K562 (cell line): ENCODE results near the gene GRIN1.

Experiments
- PHTF2 ChIP-seq: fragments of 250-450 bp; sonication (Bioruptor Pico); IDR thresholded peaks from 2 replicates; pipeline ENCODE4 v1.5.0; 2021; ENCODE audit warnings: mild to moderate bottlenecking
- POLR2AphosphoS5 ChIP-seq: IDR thresholded peaks from 2 replicates; pipeline ENCODE4 v1.6.1; 2011; ENCODE audit warnings: mild to moderate bottlenecking, low read depth, low read length, moderate library complexity; ENCODE audit not compliant: control insufficient read depth, insufficient read depth
- RCOR1 ChIP-seq, 2 experiments: IDR thresholded peaks; 2 replicates each; pipeline ENCODE4 v1.6.1; 2012; ENCODE audit warnings: low read depth in 2 of 2, low read length in 2 of 2, borderline replicate concordance in 1 of 2, improper control_type of control experiment in 1 of 2
- SAFB ChIP-seq: fragments of 200-400 bp; formaldehyde crosslinking; IDR thresholded peaks from 2 replicates; pipeline ENCODE4 v1.6.1; 2017; ENCODE audit warnings: low read depth, low read length, borderline replicate concordance
- ZNF77 ChIP-seq: fragments of 250-450 bp; sonication (Bioruptor Pico); IDR thresholded peaks from 2 replicates; pipeline ENCODE4 v1.5.0; 2020
- TF ChIP-seq, protein P1 (sequence below), 2 experiments: fragments of 450-650 bp in 1 of 2; sonication (generic) in 1 of 2; formaldehyde crosslinking in 1 of 2; IDR thresholded peaks; 2 replicates each; pipeline versions ENCODE4 v1.7.1 to v1.9.0; 2016 to 2022; ENCODE audit warnings: inconsistent platforms in 1 of 2, mild to moderate bottlenecking in 1 of 2, missing genetic modification reagents in 1 of 2
- TF ChIP-seq, protein P2 (sequence below): fragments of 250-450 bp; sonication (Bioruptor Pico); IDR thresholded peaks from 2 replicates; pipeline ENCODE4 v1.5.0; 2020; ENCODE audit warnings: mild to moderate bottlenecking, borderline replicate concordance

DNA sequence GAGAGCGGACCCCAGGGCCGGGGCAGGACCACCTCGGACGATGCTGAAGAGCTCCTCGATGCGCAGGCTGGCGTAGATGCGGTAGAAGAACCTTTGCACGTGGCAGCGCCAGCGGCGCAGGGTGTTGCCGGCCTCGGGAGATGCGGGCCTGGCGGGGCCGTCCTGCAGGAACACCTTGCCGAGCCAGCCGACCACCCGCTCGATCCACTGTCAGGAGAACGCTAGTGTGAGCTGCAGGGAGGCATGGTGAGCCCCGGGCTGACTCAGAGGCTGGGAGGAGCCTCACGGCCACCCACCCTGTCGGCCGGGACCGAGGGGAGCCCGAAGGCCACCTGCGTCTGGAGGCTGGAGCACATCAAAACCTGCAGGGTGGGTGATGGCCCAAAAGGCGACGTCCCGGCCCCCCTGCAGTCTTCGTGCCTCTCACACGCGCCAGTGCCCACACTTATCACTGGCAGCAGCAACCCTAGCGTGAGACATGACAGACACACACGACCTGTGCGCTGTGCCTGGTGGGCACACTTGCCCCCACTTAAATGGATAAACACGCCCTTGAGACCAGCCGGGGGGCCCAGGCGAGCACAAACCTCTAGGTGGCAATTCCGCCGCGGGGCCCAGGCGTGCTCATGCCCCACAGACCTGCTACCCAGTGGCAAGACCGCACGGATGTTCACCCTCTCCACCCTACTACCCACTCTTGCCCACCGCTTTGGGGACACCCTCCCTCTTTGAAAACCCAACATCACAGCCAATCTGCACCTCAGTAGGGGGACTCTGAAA, 46.1 kb downstream of the GRIN1 start:
- TF ChIP-seq PHTF2 (CRISPR knock-in tag): no peak
- no peak for TF ChIP-seq ZNF77 (CRISPR knock-in tag)
- TF ChIP-seq SAFB: no peak
- TF ChIP-seq, protein P1, sequence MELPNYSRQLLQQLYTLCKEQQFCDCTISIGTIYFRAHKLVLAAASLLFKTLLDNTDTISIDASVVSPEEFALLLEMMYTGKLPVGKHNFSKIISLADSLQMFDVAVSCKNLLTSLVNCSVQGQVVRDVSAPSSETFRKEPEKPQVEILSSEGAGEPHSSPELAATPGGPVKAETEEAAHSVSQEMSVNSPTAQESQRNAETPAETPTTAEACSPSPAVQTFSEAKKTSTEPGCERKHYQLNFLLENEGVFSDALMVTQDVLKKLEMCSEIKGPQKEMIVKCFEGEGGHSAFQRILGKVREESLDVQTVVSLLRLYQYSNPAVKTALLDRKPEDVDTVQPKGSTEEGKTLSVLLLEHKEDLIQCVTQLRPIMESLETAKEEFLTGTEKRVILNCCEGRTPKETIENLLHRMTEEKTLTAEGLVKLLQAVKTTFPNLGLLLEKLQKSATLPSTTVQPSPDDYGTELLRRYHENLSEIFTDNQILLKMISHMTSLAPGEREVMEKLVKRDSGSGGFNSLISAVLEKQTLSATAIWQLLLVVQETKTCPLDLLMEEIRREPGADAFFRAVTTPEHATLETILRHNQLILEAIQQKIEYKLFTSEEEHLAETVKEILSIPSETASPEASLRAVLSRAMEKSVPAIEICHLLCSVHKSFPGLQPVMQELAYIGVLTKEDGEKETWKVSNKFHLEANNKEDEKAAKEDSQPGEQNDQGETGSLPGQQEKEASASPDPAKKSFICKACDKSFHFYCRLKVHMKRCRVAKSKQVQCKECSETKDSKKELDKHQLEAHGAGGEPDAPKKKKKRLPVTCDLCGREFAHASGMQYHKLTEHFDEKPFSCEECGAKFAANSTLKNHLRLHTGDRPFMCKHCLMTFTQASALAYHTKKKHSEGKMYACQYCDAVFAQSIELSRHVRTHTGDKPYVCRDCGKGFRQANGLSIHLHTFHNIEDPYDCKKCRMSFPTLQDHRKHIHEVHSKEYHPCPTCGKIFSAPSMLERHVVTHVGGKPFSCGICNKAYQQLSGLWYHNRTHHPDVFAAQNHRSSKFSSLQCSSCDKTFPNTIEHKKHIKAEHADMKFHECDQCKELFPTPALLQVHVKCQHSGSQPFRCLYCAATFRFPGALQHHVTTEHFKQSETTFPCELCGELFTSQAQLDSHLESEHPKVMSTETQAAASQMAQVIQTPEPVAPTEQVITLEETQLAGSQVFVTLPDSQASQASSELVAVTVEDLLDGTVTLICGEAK (IDR thresholded peaks at IDR 0.05): no peak
- TF ChIP-seq, protein P1 (CRISPR knock-in tag; IDR thresholded peaks at IDR 0.05): no peak
- no peak for TF ChIP-seq RCOR1 (IDR thresholded peaks at IDR 0.05; ENCODE audit: borderline replicate concordance in 1 of 2, low read depth in 2 of 2, low read length in 2 of 2)
- TF ChIP-seq, protein P2, sequence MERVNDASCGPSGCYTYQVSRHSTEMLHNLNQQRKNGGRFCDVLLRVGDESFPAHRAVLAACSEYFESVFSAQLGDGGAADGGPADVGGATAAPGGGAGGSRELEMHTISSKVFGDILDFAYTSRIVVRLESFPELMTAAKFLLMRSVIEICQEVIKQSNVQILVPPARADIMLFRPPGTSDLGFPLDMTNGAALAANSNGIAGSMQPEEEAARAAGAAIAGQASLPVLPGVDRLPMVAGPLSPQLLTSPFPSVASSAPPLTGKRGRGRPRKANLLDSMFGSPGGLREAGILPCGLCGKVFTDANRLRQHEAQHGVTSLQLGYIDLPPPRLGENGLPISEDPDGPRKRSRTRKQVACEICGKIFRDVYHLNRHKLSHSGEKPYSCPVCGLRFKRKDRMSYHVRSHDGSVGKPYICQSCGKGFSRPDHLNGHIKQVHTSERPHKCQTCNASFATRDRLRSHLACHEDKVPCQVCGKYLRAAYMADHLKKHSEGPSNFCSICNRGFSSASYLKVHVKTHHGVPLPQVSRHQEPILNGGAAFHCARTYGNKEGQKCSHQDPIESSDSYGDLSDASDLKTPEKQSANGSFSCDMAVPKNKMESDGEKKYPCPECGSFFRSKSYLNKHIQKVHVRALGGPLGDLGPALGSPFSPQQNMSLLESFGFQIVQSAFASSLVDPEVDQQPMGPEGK (CRISPR knock-in tag): no peak
- no peak for TF ChIP-seq POLR2AphosphoS5
